SU-DHL-6 (cell line): ENCODE measurements around the gene PRRT4.

Experiments
- H2AFZ ChIP-seq: fragments of 200-600 bp; sonication (generic); 2 replicates; pipeline ENCODE4 v1.6.1; 2014; ENCODE audit warnings: low read depth, mild to moderate bottlenecking, moderate library complexity, mixed read lengths, antibody characterized with exemption, low read length; ENCODE audit not compliant: severe bottlenecking
- H3F3A ChIP-seq: fragments of 200-600 bp; shearing (Covaris generic); 2 replicates; pipeline ENCODE4 v1.6.0; 2016; ENCODE audit warnings: antibody characterized with exemption, mild to moderate bottlenecking; ENCODE audit not compliant: insufficient read depth
- H3K27ac ChIP-seq: fragments of 200-600 bp; sonication (generic); 2 replicates; pipeline ENCODE4 v1.5.1; 2016; ENCODE audit warnings: low read depth, mild to moderate bottlenecking, low read length, moderate library complexity, mixed read lengths
- H3K27me3 ChIP-seq: fragments of 200-600 bp; sonication (generic), shearing (Covaris generic); 2 replicates; pipeline ENCODE4 v1.6.0; 2014; ENCODE audit warnings: mild to moderate bottlenecking, low read length
- H3K36me3 ChIP-seq: fragments of 200-600 bp; sonication (generic); 2 replicates; pipeline ENCODE4 v1.6.1; 2014; ENCODE audit warnings: mild to moderate bottlenecking, low read length, mixed read lengths
- H3K4me2 ChIP-seq: fragments of 300-600, 200-600 bp; shearing (Covaris generic), sonication (generic); 2 replicates; pipeline ENCODE4 v1.6.0; 2014; ENCODE audit warnings: low read length, low read depth, mild to moderate bottlenecking; ENCODE audit not compliant: poor library complexity, severe bottlenecking
- H3K4me3 ChIP-seq: fragments of 200-600 bp; sonication (generic); 2 replicates; pipeline ENCODE4 v1.5.1; 2014; ENCODE audit warnings: antibody characterized with exemption, low read length, mild to moderate bottlenecking, mixed read lengths; ENCODE audit not compliant: insufficient read depth, poor library complexity, severe bottlenecking
- H3K79me2 ChIP-seq: fragments of 200-600 bp; sonication (generic); 2 replicates; pipeline ENCODE4 v1.6.1; 2014; ENCODE audit warnings: mild to moderate bottlenecking, low read length, moderate library complexity; ENCODE audit not compliant: insufficient read depth
- H3K9ac ChIP-seq: fragments of 200-600 bp; sonication (generic); 2 replicates; pipeline ENCODE4 v1.7.0; 2014; ENCODE audit warnings: mild to moderate bottlenecking, low read length
- H3K9me2 ChIP-seq: fragments of 200-600 bp; sonication (generic); replicated peaks from 2 replicates; pipeline ENCODE4 v1.6.1; 2014; ENCODE audit warnings: low read length; ENCODE audit not compliant: insufficient read depth
- H3K9me3 ChIP-seq: fragments of 200-600 bp; sonication (generic); 2 replicates; pipeline ENCODE4 v1.6.1; 2014; ENCODE audit warnings: low read length, mixed read lengths; ENCODE audit not compliant: insufficient read depth
- H4K20me1 ChIP-seq: fragments of 200-600 bp; sonication (generic); 2 replicates; pipeline ENCODE4 v1.6.1; 2014; ENCODE audit warnings: low read depth, mild to moderate bottlenecking, antibody characterized with exemption, low read length, moderate library complexity, mixed read lengths
- EZH2phosphoT487 ChIP-seq: fragments of 200-600 bp; sonication (generic), shearing (Covaris generic); conservative IDR thresholded peaks from 2 replicates; pipeline ENCODE4 v1.6.1; 2018; ENCODE audit warnings: mild to moderate bottlenecking, antibody characterized with exemption, low read length, moderate library complexity, mixed read lengths
- TF ChIP-seq, protein P1 (sequence below): fragments of 200-600 bp; sonication (generic); IDR thresholded peaks from one replicate; pipeline ENCODE4 v1.5.1; 2017; ENCODE audit warnings: antibody characterized with exemption, mild to moderate bottlenecking, low read length, moderate library complexity; ENCODE audit not compliant: insufficient read depth, poor library complexity, severe bottlenecking

Gene PRRT4

DNA sequence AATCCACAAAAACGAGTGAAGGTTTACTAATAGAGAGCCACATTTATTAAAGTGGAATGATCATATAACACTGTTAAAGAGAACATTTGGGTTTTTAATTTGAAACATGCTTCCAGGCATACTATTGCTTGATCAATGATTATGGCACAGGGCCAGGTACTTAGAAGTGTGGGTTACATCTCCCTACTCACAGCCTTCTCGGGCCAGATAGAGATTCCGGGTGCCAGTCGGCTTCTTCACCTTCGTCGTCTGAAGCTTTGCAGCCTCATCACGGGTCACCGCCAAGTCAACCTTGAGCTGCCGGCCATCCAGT is 37.2 kb downstream of the PRRT4 start:
- Histone ChIP-seq H3K36me3 (peaks cover 21% of the 10 kb centered on the region), H3K9ac (no peak overlapping the region)

DNA sequence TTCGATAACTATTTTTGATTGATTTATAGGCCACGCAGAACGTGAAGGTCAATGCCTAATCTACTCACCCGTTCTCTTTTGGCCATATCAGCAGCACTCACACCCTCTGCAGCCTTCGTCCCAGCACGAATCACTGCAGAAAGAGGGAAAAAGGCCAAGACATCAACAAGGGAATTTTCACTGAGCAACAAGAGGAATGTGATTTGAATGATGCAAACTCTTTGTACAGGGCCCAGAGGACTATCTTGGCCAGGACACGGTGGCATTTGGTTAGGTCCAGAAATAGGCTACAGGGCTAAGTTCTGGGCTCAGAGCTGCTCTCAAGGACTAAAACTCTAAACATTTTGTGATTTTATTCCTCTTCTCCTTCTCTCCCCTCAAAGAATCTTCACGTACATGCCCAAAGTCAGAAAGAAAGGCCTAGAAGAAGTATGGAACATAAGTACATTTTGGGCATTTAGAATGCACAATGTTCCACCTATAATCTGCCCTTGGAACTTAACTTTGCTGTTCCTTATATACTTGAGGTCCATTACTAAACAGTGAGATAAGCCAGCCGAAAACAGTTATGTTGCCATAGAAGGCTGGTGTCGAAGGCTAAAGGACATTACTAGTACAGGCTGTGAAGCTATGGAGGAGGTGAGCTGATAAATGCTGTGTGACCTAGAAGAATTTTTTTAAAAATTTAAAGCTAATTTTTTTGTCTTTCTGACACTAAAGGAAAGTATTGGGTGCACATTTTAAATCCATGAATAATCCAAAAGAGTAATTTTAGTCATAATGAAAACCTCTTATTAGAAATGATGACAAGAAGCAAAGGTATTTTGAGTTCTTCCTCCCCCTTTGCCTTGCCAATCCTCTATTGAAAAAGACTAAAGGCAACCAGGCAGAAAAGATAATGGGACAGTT is 37.8 kb downstream of the PRRT4 start:
- Histone ChIP-seq H3K27me3 (no peaks in the 10 kb centered on the region), H3K4me3 (no peak overlapping the region), H3K9me3 (no peaks in the 10 kb centered on the region), H3K27ac (no peak overlapping the region), H3F3A (0 out of 2 replicates have a peak, but pooled peaks cover 4% of the 10 kb centered on the region), H4K20me1 (no peaks in the 10 kb centered on the region), H3K79me2 (no peaks in the 10 kb centered on the region), H3K4me2 (no peak overlapping the region), H2AFZ (no peak overlapping the region), H3K9me2 (no peaks in the 10 kb centered on the region), H3K9ac (no peak overlapping the region), H3K36me3 (peaks cover 26% of the 10 kb centered on the region)
- TF ChIP-seq EZH2phosphoT487: no peak
- TF ChIP-seq, protein P1, sequence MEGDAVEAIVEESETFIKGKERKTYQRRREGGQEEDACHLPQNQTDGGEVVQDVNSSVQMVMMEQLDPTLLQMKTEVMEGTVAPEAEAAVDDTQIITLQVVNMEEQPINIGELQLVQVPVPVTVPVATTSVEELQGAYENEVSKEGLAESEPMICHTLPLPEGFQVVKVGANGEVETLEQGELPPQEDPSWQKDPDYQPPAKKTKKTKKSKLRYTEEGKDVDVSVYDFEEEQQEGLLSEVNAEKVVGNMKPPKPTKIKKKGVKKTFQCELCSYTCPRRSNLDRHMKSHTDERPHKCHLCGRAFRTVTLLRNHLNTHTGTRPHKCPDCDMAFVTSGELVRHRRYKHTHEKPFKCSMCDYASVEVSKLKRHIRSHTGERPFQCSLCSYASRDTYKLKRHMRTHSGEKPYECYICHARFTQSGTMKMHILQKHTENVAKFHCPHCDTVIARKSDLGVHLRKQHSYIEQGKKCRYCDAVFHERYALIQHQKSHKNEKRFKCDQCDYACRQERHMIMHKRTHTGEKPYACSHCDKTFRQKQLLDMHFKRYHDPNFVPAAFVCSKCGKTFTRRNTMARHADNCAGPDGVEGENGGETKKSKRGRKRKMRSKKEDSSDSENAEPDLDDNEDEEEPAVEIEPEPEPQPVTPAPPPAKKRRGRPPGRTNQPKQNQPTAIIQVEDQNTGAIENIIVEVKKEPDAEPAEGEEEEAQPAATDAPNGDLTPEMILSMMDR: no peak

More for the DNA sequence above, 37.2 kb downstream of the PRRT4 start:
- Histone ChIP-seq H3K27me3 (no peaks in the 10 kb centered on the region), H3K4me3 (no peak overlapping the region), H3F3A (0 out of 2 replicates have a peak, but pooled peaks cover 4% of the 10 kb centered on the region), H4K20me1 (no peaks in the 10 kb centered on the region), H3K27ac (no peak overlapping the region), H3K79me2 (no peaks in the 10 kb centered on the region), H3K9me2 (no peaks in the 10 kb centered on the region), H3K4me2 (no peak overlapping the region), H2AFZ (no peak overlapping the region), H3K9me3 (no peaks in the 10 kb centered on the region)
- TF ChIP-seq, protein P1: no peak
- no peak for TF ChIP-seq EZH2phosphoT487

DNA sequence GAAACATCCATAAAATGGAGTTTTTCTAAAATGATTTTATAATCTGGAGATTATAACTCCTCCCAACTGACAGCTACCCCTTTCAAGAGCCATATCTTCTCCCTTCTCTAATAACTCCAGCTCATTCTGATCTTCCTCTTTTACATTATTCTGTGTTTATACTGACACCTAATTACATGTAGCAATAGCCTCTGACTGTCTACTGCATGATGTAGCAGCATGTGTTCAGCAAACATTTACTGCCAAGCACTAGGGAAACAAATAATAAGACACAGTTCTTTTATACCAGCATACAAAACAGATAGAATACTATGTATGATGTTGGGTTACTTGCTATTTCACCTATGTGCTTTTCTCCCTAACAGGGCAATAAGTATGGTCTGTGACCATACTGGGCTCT is 38.5 kb downstream of the PRRT4 start:
- no peak overlapping the region for H3K27ac ChIP-seq
- no peak overlapping the region for H3K4me2 ChIP-seq
- no peaks in the 10 kb centered on the region for H3K27me3 ChIP-seq
- H3K9ac ChIP-seq: no peak overlapping the region
- H3F3A ChIP-seq: 0 out of 2 replicates have a peak, but pooled peaks cover 4% of the 10 kb centered on the region
- TF ChIP-seq EZH2phosphoT487: no peak
- TF ChIP-seq, protein P1: no peak
- H4K20me1 ChIP-seq: no peaks in the 10 kb centered on the region
- no peak overlapping the region for H3K4me3 ChIP-seq
- no peaks in the 10 kb centered on the region for H3K9me2 ChIP-seq
- no peak overlapping the region for H2AFZ ChIP-seq
- peaks cover 28% of the 10 kb centered on the region for H3K36me3 ChIP-seq
- no peaks in the 10 kb centered on the region for H3K79me2 ChIP-seq
- H3K9me3 ChIP-seq: no peaks in the 10 kb centered on the region
